Fibroblast of lung (primary cell): ENCODE measurements around the gene NOL12. TPM values are rescaled to one million over a fixed set of nuclear protein-coding genes. Genes with fewer than 3 reads are reported as not detected.
A peak's percentile ranks its signal among the peaks of the same experiment; 100 is the strongest.

Experiments
- DNase-seq, 2 donors: peaks; one replicate each; pipeline versions ENCODE4 v3.0.0 to v3.0.0-alpha.2; 2010; ENCODE audit warnings: low read depth in 2 of 2
- H2AFZ ChIP-seq: 2 replicates; pipeline ENCODE4 v1.5.1; 2012; ENCODE audit warnings: low read length, control low read depth, inconsistent platforms
- H3K27ac ChIP-seq: 2 replicates; pipeline ENCODE4 v1.5.1; 2011; ENCODE audit warnings: low read length, control low read depth; ENCODE audit not compliant: insufficient read depth
- H3K27me3 ChIP-seq: 2 replicates; pipeline ENCODE4 v1.5.1; 2011; ENCODE audit warnings: mild to moderate bottlenecking, low read length; ENCODE audit not compliant: control insufficient read depth, insufficient read depth
- H3K36me3 ChIP-seq: 2 replicates; pipeline ENCODE4 v1.5.1; 2011; ENCODE audit warnings: low read length; ENCODE audit not compliant: control insufficient read depth, insufficient read depth
- H3K4me1 ChIP-seq: 2 replicates; pipeline ENCODE4 v1.5.1; 2011; ENCODE audit warnings: low read length; ENCODE audit not compliant: control insufficient read depth, insufficient read depth; ENCODE audit errors: extremely low read depth
- H3K4me2 ChIP-seq: 2 replicates; pipeline ENCODE4 v1.5.1; 2011; ENCODE audit warnings: low read length, control low read depth; ENCODE audit not compliant: insufficient read depth; ENCODE audit errors: extremely low read depth
- H3K4me3 ChIP-seq, 4 experiments: fragments of 200-600 bp in 1 of 4; sonication (generic) in 1 of 4; replicated peaks in 1 of 4; 2 replicates each; pipeline ENCODE4 v1.5.1; 2011 to 2016; ENCODE audit warnings: low read length in 4 of 4, low read depth in 3 of 4, mild to moderate bottlenecking in 3 of 4, control low read depth in 2 of 4, inconsistent platforms in 1 of 4, mixed read lengths in 1 of 4; ENCODE audit not compliant: insufficient read depth in 1 of 4; ENCODE audit errors: control extremely low read depth in 1 of 4
- H3K79me2 ChIP-seq: 2 replicates; pipeline ENCODE4 v1.5.1; 2012; ENCODE audit warnings: mild to moderate bottlenecking, low read length, inconsistent platforms; ENCODE audit not compliant: control insufficient read depth, insufficient read depth
- H3K9ac ChIP-seq: 2 replicates; pipeline ENCODE4 v1.5.1; 2011; ENCODE audit warnings: mild to moderate bottlenecking, low read length, control low read depth; ENCODE audit not compliant: insufficient read depth
- H3K9me3 ChIP-seq: 2 replicates; pipeline ENCODE4 v1.5.1; 2012; ENCODE audit warnings: low read depth, low read length; ENCODE audit not compliant: control insufficient read depth, insufficient read depth
- H4K20me1 ChIP-seq: 2 replicates; pipeline ENCODE4 v1.5.1; 2011; ENCODE audit warnings: low read length; ENCODE audit not compliant: control insufficient read depth, insufficient read depth; ENCODE audit errors: extremely low read depth
- CTCF ChIP-seq, 2 donors: IDR thresholded peaks in 1 of 2; conservative IDR thresholded peaks in 1 of 2; 1 replicate in 1 of 2; 2 replicates in 1 of 2; pipeline ENCODE4 v1.5.1; 2011 to 2012; ENCODE audit warnings: low read length in 2 of 2, control low read depth in 1 of 2, inconsistent platforms in 1 of 2, low read depth in 1 of 2, mild to moderate bottlenecking in 1 of 2
- EZH2 ChIP-seq: IDR thresholded peaks from 2 replicates; pipeline ENCODE4 v1.5.1; 2012; ENCODE audit warnings: low read length, control low read depth, mild to moderate bottlenecking; ENCODE audit errors: missing control alignments
- polyA plus RNA-seq, 2 donors: library from polyadenylated mRNA; depleted of rRNA in 1 of 2; stranded (reverse) in 1 of 2; unstranded in 1 of 2; fragments of >200 nt; gene quantifications; 2 replicates each; pipeline ENCODE4 v1.2.1, GENCODE V29; 2011 to 2012; ENCODE audit warnings: missing spikeins in 1 of 2
- total RNA-seq: library from RNA; depleted of rRNA; stranded (reverse); fragments of >200 nt; gene quantifications from 2 replicates; pipeline ENCODE4 v1.2.1, GENCODE V29; 2014

NOL12 gene
- total and polyA plus RNA-seq, 2 donors (not counting 1 experiment from before 2014, with no cell fraction given): 12.8 to 15.4 TPM

GRCh38 chr22:37639070-37639760, 46.9 kb upstream of the NOL12 start, which contains the start of gene SH3BP1:
TSS of gene SH3BP1 (plus strand) at chr22:37639669. CDS start at chr22:37639788, 119 bp downstream.
- TF ChIP-seq EZH2: no peak
- no peak for TF ChIP-seq CTCF (conservative IDR thresholded peaks at IDR 0.05 in 1 of 2, IDR thresholded peaks at IDR 0.05 in 1 of 2; ENCODE audit: low read depth in 1 of 2, low read length in 2 of 2)
- no peaks in the 10 kb centered on the region for H4K20me1 ChIP-seq
- peak within 1 kb of the TSS; percentile 30 for H3K9ac ChIP-seq
- no peak within 1 kb of the TSS for H2AFZ ChIP-seq
- peak; percentile 19 to 21 for DNase-seq
- peak within 1 kb of the TSS; percentile 82 for H3K4me2 ChIP-seq
- H3K4me1 ChIP-seq: peaks cover 30% of the 10 kb centered on the region
- peak within 1 kb of the TSS; percentile 55 to 64 (median 56) for H3K4me3 ChIP-seq
- no peak within 1 kb of the TSS for H3K27ac ChIP-seq
- H3K27me3 ChIP-seq: no peaks in the 10 kb centered on the region
- H3K79me2 ChIP-seq: no peaks in the 10 kb centered on the region
- peaks cover 4% of the 10 kb centered on the region for H3K36me3 ChIP-seq
- H3K9me3 ChIP-seq: no peaks in the 10 kb centered on the region

GRCh38 chr22:37639771-37640590, 46.2 kb upstream of the NOL12 start:
- Histone ChIP-seq H3K27me3 (no peaks in the 10 kb centered on the region), H2AFZ (no peak overlapping the region), H3K79me2 (no peaks in the 10 kb centered on the region), H3K9ac (peak overlapping the region; percentile 30), H3K4me3 (peak overlapping the region; percentile 55 to 64 (median 56)), H4K20me1 (no peaks in the 10 kb centered on the region), H3K27ac (no peak overlapping the region), H3K9me3 (no peaks in the 10 kb centered on the region), H3K36me3 (peaks cover 4% of the 10 kb centered on the region), H3K4me2 (peak overlapping the region; percentile 82), H3K4me1 (peaks cover 22% of the 10 kb centered on the region)
- DNase-seq: no peak
- no peak for TF ChIP-seq CTCF (conservative IDR thresholded peaks at IDR 0.05 in 1 of 2, IDR thresholded peaks at IDR 0.05 in 1 of 2; ENCODE audit: low read depth in 1 of 2, low read length in 2 of 2)
- TF ChIP-seq EZH2: no peak
